HG03442 (cell line): Measurements from ENCODE around the gene ACSM6.

Experiments used
- ATAC-seq: cut with Tn5 transposase; IDR thresholded peaks from one replicate; pipeline ENCODE4 v1.9.1; 2021; ENCODE audit warnings: mild to moderate bottlenecking, moderate library complexity; ENCODE audit not compliant: unreplicated experiment

Gene ACSM6

DNA sequence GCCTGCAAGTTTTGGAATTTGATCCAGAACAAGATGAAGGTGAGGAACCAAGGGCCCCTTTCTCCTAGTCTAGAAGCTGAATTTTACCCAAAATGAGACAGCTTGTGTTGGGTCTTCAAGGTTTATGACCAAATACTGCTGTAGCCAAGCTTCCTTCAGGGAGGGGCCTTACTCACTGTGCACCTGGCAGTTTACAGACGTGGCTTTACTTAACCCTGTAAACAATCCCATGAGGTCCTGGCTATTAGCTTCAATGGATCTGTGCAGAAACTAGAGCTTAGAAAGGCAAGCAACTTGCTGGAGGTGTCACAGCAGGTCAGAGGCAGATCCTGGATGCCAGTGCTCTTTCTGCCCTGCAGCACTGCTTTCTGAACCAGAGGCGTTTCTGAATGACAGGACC is 50.1 kb downstream of the ACSM6 start:
- ATAC-seq, result no peak

GRCh38 chr10:95245425-95246055 is 51.5 kb downstream of the ACSM6 start:
- ATAC-seq, result peak; percentile 89

DNA sequence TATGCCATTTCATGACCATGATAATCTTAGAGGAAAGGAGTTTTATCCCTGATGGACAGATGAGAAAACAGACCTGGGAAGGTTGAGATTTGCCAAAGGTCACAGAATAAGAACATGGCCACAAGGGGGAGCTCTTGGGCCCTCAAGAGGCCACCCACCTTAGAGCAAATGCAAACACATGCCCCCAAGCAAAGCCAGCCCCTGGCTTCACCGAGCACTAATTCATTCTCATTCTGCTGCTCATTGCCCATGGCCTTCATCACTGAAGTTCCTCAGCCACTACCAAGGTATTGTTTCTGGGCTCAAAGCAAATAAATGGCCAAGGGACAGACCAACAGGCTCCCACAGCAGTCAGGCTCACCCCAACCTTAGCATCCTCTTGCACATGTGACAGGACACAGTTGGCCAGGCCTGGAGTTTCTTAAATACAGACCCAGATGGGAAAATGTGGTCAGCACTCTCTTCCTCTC is 52.6 kb downstream of the ACSM6 start:
- ATAC-seq, result no peak

- no peak for ATAC-seq
Measured at GRCh38 chr10:95247200-95247880, 53.3 kb downstream of the ACSM6 start.

GRCh38 chr10:95247881-95248583 is 54.0 kb downstream of the ACSM6 start:
- ATAC-seq, result no peak

DNA sequence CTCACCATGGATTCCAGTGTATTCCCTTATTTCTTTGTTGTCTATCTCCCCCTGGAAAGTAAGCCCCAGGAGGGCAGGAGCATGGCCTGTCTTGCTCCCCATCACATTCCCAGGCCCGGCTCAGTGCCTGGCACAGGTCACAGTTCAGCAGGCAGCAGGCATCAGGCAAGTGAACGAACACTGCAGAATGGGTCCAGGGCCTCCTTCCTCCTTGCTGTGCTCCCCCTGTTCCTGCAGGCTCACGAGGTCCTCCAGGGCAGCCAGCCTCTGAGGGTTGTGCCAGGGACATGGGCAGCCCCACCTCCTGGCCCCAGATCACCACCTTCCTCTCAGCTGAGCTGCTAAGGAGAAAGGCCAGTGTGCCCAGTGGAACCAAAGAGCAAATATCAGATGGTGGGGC is 55.0 kb downstream of the ACSM6 start:
- no peak for ATAC-seq

- ATAC-seq, result no peak
Measured at GRCh38 chr10:95249467-95249866, 55.4 kb downstream of the ACSM6 start.

DNA sequence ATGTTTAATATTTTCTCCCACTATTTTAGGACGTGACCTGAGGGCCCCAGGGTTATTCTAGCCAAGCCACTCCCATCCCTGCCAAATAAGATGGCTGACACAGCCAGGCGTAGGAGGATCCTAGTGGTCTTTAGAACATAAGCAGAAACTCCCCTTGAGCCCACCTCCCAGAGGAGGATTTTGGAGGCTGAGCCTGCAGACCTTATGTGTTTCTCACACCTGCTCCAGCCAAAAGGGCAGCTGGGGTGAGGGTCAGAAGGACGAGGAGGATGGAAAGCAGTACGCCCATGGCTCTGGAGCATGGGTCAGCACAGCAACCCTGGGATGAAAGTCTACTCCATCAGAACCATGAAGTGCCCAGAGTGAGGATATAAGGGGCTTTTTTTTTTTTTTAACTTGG is 56.8 kb downstream of the ACSM6 start:
- ATAC-seq, result no peak

GRCh38 chr10:95253007-95253406 is 59.0 kb downstream of the ACSM6 start:
- no peak for ATAC-seq

- ATAC-seq, result no peak
Measured at GRCh38 chr10:95253686-95254085, 59.6 kb downstream of the ACSM6 start.

DNA sequence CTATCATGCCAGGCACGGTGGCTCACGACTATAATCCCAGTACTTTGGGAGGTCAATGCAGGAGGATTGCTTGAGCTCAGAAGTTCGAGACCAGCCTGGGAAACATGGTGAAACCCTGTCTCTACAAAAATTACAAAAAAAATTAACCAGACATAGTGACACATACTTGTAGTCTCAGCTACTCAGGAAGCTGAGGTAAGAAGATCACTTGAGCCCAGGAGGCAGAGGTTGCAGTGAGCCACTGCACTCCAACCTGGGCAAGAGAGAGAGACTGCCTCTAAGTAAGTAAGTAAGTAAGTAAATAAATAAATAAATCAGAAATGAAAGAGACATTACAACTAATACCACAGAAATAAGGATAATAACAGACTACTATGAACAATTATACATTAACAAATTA is 60.6 kb downstream of the ACSM6 start:
- ATAC-seq, result peak; percentile 53

DNA sequence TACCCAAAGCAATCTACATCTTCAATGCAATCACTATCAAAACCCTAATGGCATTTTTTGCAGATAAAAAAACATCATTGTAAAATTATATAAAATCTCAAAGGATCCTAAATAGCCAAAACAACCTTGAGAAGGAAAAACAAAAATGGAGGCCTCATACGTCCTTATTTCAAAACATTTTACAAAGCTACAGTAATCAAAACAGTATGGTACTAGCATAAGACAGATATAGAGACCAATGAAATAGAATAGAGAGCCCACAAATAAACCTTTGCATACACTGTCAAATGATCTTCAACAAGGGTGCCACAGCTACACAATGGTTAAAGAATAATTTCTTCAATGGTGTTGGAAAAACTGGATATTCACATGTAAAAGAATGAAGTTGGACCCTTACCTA is 62.2 kb downstream of the ACSM6 start:
- ATAC-seq, result no peak

DNA sequence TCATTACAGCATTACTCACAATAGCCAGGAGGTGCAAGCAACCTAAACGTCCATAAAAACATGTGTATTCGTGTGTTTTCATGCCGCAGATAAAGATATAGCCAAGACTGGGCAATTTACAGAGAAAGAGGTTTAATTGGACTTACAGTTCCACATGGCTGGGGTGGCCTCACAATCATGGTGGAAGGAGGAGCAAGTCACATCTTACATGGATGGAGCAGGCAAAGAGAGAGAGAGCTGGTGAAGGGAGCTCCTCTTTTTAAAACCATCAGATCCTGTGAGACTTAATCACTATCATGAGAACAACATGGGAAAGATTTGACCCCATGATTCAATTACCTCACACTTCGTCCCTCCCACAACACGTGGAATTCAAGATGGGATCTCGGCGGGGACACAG is 63.8 kb downstream of the ACSM6 start:
- no peak for ATAC-seq

- peak; percentile 83 for ATAC-seq
Measured at GRCh38 chr10:95260397-95260881, 66.4 kb downstream of the ACSM6 start.

DNA sequence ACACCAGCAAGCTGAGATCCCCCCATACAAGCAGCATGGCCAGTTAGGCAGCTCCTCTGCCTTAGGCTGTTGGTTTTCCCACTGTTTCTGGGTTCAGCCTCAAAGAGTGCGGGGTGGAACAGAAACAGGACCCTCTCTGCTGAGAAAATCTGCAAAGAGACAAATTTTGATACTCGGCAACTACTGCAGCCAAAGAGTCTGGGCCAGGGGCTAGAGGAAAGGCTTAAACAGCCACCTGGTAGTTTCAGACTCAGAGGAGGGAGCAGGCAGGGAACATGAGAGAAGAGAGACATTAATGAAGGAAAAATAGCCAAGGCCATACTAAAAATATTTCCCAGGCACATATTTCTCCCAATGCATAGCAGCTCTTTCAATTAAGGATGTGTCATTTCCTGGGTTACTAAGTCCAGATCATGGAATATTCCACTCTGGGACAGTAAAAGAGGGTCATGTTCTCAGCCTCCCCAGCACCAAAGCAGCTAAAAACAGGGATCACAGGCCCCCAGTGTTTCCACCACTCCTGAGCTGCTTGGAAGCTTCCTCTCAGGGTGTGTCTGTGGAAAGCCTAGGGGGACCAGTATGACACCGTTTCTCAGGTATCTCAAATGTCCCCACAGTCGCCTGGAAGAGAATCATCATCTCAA is 67.0 kb downstream of the ACSM6 start:
- ATAC-seq, result no peak

GRCh38 chr10:95261926-95262325 is 67.9 kb downstream of the ACSM6 start:
- ATAC-seq, result no peak

GRCh38 chr10:95262763-95263518 is 68.9 kb downstream of the ACSM6 start:
- ATAC-seq, result no peak

- no peak for ATAC-seq
Measured at GRCh38 chr10:95263864-95264226, 69.8 kb downstream of the ACSM6 start.

- no peak for ATAC-seq
Measured at GRCh38 chr10:95264227-95265051, 70.4 kb downstream of the ACSM6 start.

DNA sequence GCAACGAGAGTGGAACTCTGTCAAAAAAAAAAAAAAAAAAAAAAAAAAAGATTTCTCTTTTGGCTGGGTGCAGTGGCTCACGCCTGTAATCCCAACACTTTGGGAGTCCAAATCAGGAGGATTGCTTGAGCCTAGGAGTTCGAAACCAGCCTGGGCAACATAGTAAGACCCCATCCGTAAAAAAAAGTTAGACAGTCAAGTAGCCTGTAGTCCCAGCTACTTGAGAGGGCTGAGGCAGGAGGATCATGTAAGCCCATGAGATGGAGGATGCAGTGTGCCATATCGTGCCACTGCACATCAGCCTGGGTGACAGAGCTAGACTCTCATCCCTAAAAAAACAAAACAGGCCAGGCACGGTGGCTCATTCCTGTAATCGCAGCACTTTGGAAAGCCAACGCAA is 71.5 kb downstream of the ACSM6 start:
- ATAC-seq, result no peak
